K562 (cell line): ENCODE measurements around the gene NOD2. TPM values are rescaled to one million over a fixed set of nuclear protein-coding genes. Genes with fewer than 3 reads are reported as not detected.

Source experiments
- ATAC-seq: fragments of 200-7000 bp; cut with Tn5 transposase; 3 replicates; pipeline ENCODE4 v1.9.1; 2020; ENCODE audit warnings: moderate library complexity
- BruUV-seq: library from RNA; stranded (reverse); fragments of 400-500 nt; replicated peaks from 2 replicates; lab custom pipeline; 2021; lab: Mats Ljungman, UMichigan
- CTCF ChIA-PET: fragments of 300-600 bp; formaldehyde crosslinking; extraction: SDS; loops from one replicate; lab custom pipeline; 2021; ENCODE audit warnings: low intra/inter-chr PET ratio; lab: Yijun Ruan, JAX
- POLR2A ChIA-PET: fragments of 300-600, 350-650 bp; sonication (Branson Sonifier 250); formaldehyde crosslinking; extraction: SDS; loops from one replicate; lab custom pipeline; 2021; ENCODE audit warnings: antibody characterized with exemption, inconsistent platforms; lab: Yijun Ruan, JAX
- DNase-seq, 4 experiments: peaks; one replicate each; pipeline versions ENCODE4 v3.0.0 to v3.0.0-alpha.2; 2011 to 2018; ENCODE audit warnings: low spot score in 3 of 4, mixed read lengths in 3 of 4; ENCODE audit errors: extremely low read depth in 1 of 4
- FAIRE-seq: peaks from 2 replicates; lab custom pipeline; 2011; peaks lifted over from hg19 to GRCh38; lab: Jason Lieb, UNC
- H2AFZ ChIP-seq: 2 replicates; pipeline ENCODE4 v1.6.0; 2011; ENCODE audit warnings: low read depth, low read length, control low read depth, inconsistent platforms
- H3K27ac ChIP-seq: fragments of 200-600 bp; 3 replicates; pipeline ENCODE4 v1.8.0; 2011; ENCODE audit warnings: low read depth, mild to moderate bottlenecking, control low read depth, inconsistent platforms, low read length, moderate library complexity, mixed read lengths; ENCODE audit errors: extremely low read depth
- H3K27me3 ChIP-seq, 2 experiments: fragments of 300-600 bp in 1 of 2; 2 replicates in 1 of 2; 3 replicates in 1 of 2; pipeline versions ENCODE4 v1.6.0 to v1.8.0; 2011; ENCODE audit warnings: inconsistent platforms in 2 of 2, low read length in 2 of 2, mild to moderate bottlenecking in 1 of 2, mixed read lengths in 1 of 2, moderate library complexity in 1 of 2; ENCODE audit not compliant: control insufficient read depth in 2 of 2, insufficient read depth in 2 of 2
- H3K36me3 ChIP-seq: fragments of 300-600 bp; 3 replicates; pipeline ENCODE4 v1.8.0; 2011; ENCODE audit warnings: mild to moderate bottlenecking, low read length, inconsistent platforms; ENCODE audit not compliant: control insufficient read depth, insufficient read depth
- H3K4me1 ChIP-seq, 2 experiments: fragments of 200-600 bp in 1 of 2; replicated peaks in 1 of 2; 2 replicates in 1 of 2; 3 replicates in 1 of 2; pipeline versions ENCODE4 v1.5.1 to v1.8.0; 2011; ENCODE audit warnings: inconsistent platforms in 2 of 2, low read length in 2 of 2, mild to moderate bottlenecking in 1 of 2, mixed read lengths in 1 of 2, moderate library complexity in 1 of 2; ENCODE audit not compliant: control insufficient read depth in 2 of 2, insufficient read depth in 2 of 2
- H3K4me2 ChIP-seq: 2 replicates; pipeline ENCODE4 v1.6.1; 2011; ENCODE audit warnings: low read length, control low read depth, inconsistent platforms, mixed read lengths; ENCODE audit not compliant: insufficient read depth
- H3K4me3 ChIP-seq: fragments of 200-600 bp; sonication (generic), shearing (Covaris generic); 2 replicates; pipeline ENCODE4 v1.5.1; 2016; ENCODE audit warnings: control low read depth, inconsistent platforms
- H3K79me2 ChIP-seq: fragments of 200-600 bp; 3 replicates; pipeline ENCODE4 v1.8.0; 2011; ENCODE audit warnings: low read length, inconsistent platforms; ENCODE audit not compliant: control insufficient read depth, insufficient read depth
- H3K9ac ChIP-seq, 2 experiments: 2 replicates each; pipeline versions ENCODE4 v1.6.0 to v1.6.1; 2011; ENCODE audit warnings: low read depth in 2 of 2, low read length in 2 of 2, control low read depth in 1 of 2, inconsistent platforms in 1 of 2, mild to moderate bottlenecking in 1 of 2, mixed read lengths in 1 of 2; ENCODE audit not compliant: insufficient read depth in 1 of 2
- H3K9me1 ChIP-seq: one replicate; pipeline ENCODE4 v1.6.0; 2011; ENCODE audit warnings: inconsistent platforms, mild to moderate bottlenecking, low read length, moderate library complexity; ENCODE audit not compliant: control insufficient read depth, insufficient read depth
- H3K9me3 ChIP-seq: replicated peaks from 2 replicates; pipeline ENCODE4 v1.5.1; 2011; ENCODE audit warnings: low read depth, low read length, inconsistent platforms; ENCODE audit not compliant: control insufficient read depth, insufficient read depth
- H4K20me1 ChIP-seq: replicated peaks from 2 replicates; pipeline ENCODE4 v1.6.1; 2011; ENCODE audit warnings: low read length, inconsistent platforms, mixed read lengths; ENCODE audit not compliant: control insufficient read depth, insufficient read depth
- DDX20 ChIP-seq: fragments of 450-650 bp; IDR thresholded peaks from 2 replicates; pipeline ENCODE4 v1.6.1; 2016; ENCODE audit warnings: missing genetic modification characterization, low read depth, mild to moderate bottlenecking, missing compliant biosample characterization, moderate library complexity
- HDAC1 ChIP-seq, 2 experiments: fragments of 450-650 bp; IDR thresholded peaks; 2 replicates each; pipeline ENCODE4 v1.6.1; 2016 to 2017; ENCODE audit warnings: inconsistent platforms in 1 of 2, mild to moderate bottlenecking in 1 of 2, moderate library complexity in 1 of 2
- HNRNPL ChIP-seq: fragments of 200-400 bp; formaldehyde crosslinking; IDR thresholded peaks from 2 replicates; pipeline ENCODE4 v1.6.1; 2017; ENCODE audit warnings: low read depth, mild to moderate bottlenecking, low read length
- LARP7 ChIP-seq: fragments of 450-650 bp; IDR thresholded peaks from 2 replicates; pipeline ENCODE4 v1.6.1; 2016
- MYNN ChIP-seq, 2 experiments: sonication (generic); formaldehyde crosslinking in 1 of 2; IDR thresholded peaks; 2 replicates each; pipeline versions ENCODE4 v1.5.0 to v1.6.1; 2016 to 2020; ENCODE audit warnings: antibody characterized with exemption in 1 of 2, missing genetic modification reagents in 1 of 2
- PKNOX1 ChIP-seq: fragments of 450-650 bp; IDR thresholded peaks from 2 replicates; pipeline ENCODE4 v1.6.1; 2016
- PRDM10 ChIP-seq: fragments of 450-650 bp; IDR thresholded peaks from 2 replicates; pipeline ENCODE4 v1.6.1; 2018; ENCODE audit not compliant: partially characterized antibody
- PREB ChIP-seq: sonication (generic); formaldehyde crosslinking; IDR thresholded peaks from 2 replicates; pipeline ENCODE4 v1.8.1; 2023; ENCODE audit warnings: mild to moderate bottlenecking, missing genetic modification reagents
- RBM22 ChIP-seq: fragments of 200-400 bp; formaldehyde crosslinking; IDR thresholded peaks from 2 replicates; pipeline ENCODE4 v1.6.1; 2018; ENCODE audit warnings: low read length, low read depth; ENCODE audit not compliant: poor library complexity, severe bottlenecking
- TAF7 ChIP-seq: fragments of 450-650 bp; IDR thresholded peaks from 2 replicates; pipeline ENCODE4 v1.6.1; 2016; ENCODE audit warnings: missing genetic modification characterization, missing compliant biosample characterization
- USF2 ChIP-seq: sonication (generic); formaldehyde crosslinking; IDR thresholded peaks from 2 replicates; pipeline ENCODE4 v1.5.0; 2020; ENCODE audit warnings: missing genetic modification reagents
- ZFP36 ChIP-seq: fragments of 150-350 bp; IDR thresholded peaks from 2 replicates; pipeline ENCODE4 v1.6.1; 2018; ENCODE audit warnings: low read length, low read depth; ENCODE audit not compliant: partially characterized antibody
- ZNF146 ChIP-seq: IDR thresholded peaks from one replicate; pipeline ENCODE4 v1.6.1; 2018; ENCODE audit warnings: missing compliant biosample characterization; ENCODE audit not compliant: unreplicated experiment
- WGBS: fragments of 100-300 bp; shearing (Covaris generic); methylation state at CpG from one replicate; pipeline ENCODE4 v1.1.6; 2016; ENCODE audit warnings: low coverage, mixed read lengths; ENCODE audit not compliant: insufficient coverage; ENCODE audit errors: missing lambda C conversion rate; 5-methylcytosine and 5-hydroxymethylcytosine counted together
- in situ Hi-C: fragments of 300-500 bp; cut with MboI; formaldehyde crosslinking; loops from 4 replicates; pipeline ENCODE4 v1.15.0; 2018; ENCODE audit warnings: inconsistent platforms, mixed read lengths
- intact Hi-C: fragments of 100-400 bp; cut with micrococcal nuclease; formaldehyde crosslinking; loops from 2 replicates; pipeline ENCODE4 v1.14.2; 2022
- polyA plus RNA-seq, 8 experiments: library from polyadenylated mRNA; depleted of rRNA in 4 of 8; stranded (reverse) in 5 of 8; unstranded in 3 of 8; fragments of >200 nt; fragmentation: Nextera tagmentation in 2 of 8; fragmentation: Illumina TruSeq in 1 of 8; extraction: Ambion mirVana in 2 of 8; extraction: Trizol in 1 of 8; gene quantifications; 2 replicates each; pipeline versions ENCODE4 v1.2.1 to v1.2.3, GENCODE V29; 2011 to 2014; ENCODE audit warnings: inconsistent platforms in 1 of 8, missing spikeins in 1 of 8
- total RNA-seq, 7 experiments: library from RNA; depleted of rRNA in 6 of 7; stranded (reverse); fragments of >200 nt in 6 of 7; fragmentation: Illumina TruSeq in 2 of 7; extraction: Trizol in 2 of 7; gene quantifications; 2 replicates each; pipeline versions ENCODE4 v1.2.1 to v1.2.3, GENCODE V29; 2011 to 2021; ENCODE audit warnings: low replicate concordance in 1 of 7

Gene NOD2
- total and polyA plus RNA-seq, 9 of the 15 experiments (the other 6 are each of a cell fraction or from before 2014, with no cell fraction given): 0.04 TPM; not detected in 8

- TF ChIP-seq USF2 (no peak), DDX20 (no peak), ZFP36 (no peak), MYNN (IDR thresholded peaks at IDR 0.05) (no peak), MYNN (CRISPR knock-in tag; IDR thresholded peaks at IDR 0.05) (no peak), TAF7 (no peak)
These were observed 12.8 kb downstream of the NOD2 start (continued) for GRCh38 chr16:50706250-50706649.

GRCh38 chr16:50708373-50709060 lies 15.1 kb downstream of the NOD2 start:
- Histone ChIP-seq H3K9me3 (no peaks in the 10 kb centered on the region), H2AFZ (no peak overlapping the region), H3K27ac (no peak overlapping the region), H3K4me1 (peaks cover 0 to 13% of the 10 kb centered on the region in 2 experiments; a peak in 3 of 5 replicates), H3K36me3 (no peaks in the 10 kb centered on the region), H3K4me2 (no peak overlapping the region), H3K9me1 (no peaks in the 10 kb centered on the region), H3K4me3 (no peak overlapping the region), H3K27me3 (peaks cover 12 to 37% of the 10 kb centered on the region in 2 experiments; a peak in 4 of 5 replicates), H3K9ac (no peak overlapping the region), H3K79me2 (no peaks in the 10 kb centered on the region), H4K20me1 (no peaks in the 10 kb centered on the region)
- ATAC-seq (no peak), DNase-seq (no peak), FAIRE-seq (no peak)
- in situ Hi-C loops (no loop called here), intact Hi-C loops (no loop called here)
- 11% methylated on average over 10 of the region's 10 CpGs for WGBS
- CTCF ChIA-PET: interaction anchor here (0.5 kb wide), 1 partner anchor 701 kb away, joined by 4 read pairs; no protein-coding TSS in a partner anchor
- no TSS peak for BruUV-seq
- POLR2A ChIA-PET: no interaction called here
- TF ChIP-seq PKNOX1 (no peak), ZFP36 (no peak), PREB (no peak), HNRNPL (no peak), RBM22 (no peak), LARP7 (no peak), ZNF146 (CRISPR knock-in tag) (no peak), HDAC1 (IDR thresholded peaks at IDR 0.05) (no peak), PRDM10 (no peak)
